HepG2 (cell line): Measurements from ENCODE around the gene BLID.

Experiments used
- CTCF ChIP-seq: sonication (generic); formaldehyde crosslinking; IDR thresholded peaks from 2 replicates; pipeline ENCODE4 v1.5.0; 2020; ENCODE audit warnings: mild to moderate bottlenecking, missing genetic modification reagents, moderate library complexity
- FOXK1 ChIP-seq: sonication (generic); formaldehyde crosslinking; IDR thresholded peaks from 2 replicates; pipeline ENCODE4 v1.4.0; 2020; ENCODE audit warnings: low read depth, missing genetic modification reagents, borderline replicate concordance
- MTA1 ChIP-seq: sonication (generic); formaldehyde crosslinking; IDR thresholded peaks from 2 replicates; pipeline ENCODE4 v1.4.0; 2020; ENCODE audit warnings: missing genetic modification reagents, mild to moderate bottlenecking, borderline replicate concordance
- TAF15 ChIP-seq: fragments of 200-400 bp; formaldehyde crosslinking; IDR thresholded peaks from one replicate; pipeline ENCODE4 v1.6.1; 2018; ENCODE audit warnings: mild to moderate bottlenecking, low read depth, low read length; ENCODE audit not compliant: poor library complexity, severe bottlenecking
- ZBTB2 ChIP-seq: sonication (generic); formaldehyde crosslinking; IDR thresholded peaks from 2 replicates; pipeline ENCODE4 v1.8.0; 2022; ENCODE audit warnings: low read depth, missing genetic modification reagents
- TF ChIP-seq, protein P1 (sequence below): sonication (generic); formaldehyde crosslinking; IDR thresholded peaks from 2 replicates; pipeline ENCODE4 v1.8.0; 2022; ENCODE audit warnings: mild to moderate bottlenecking, missing genetic modification reagents; ENCODE audit not compliant: insufficient replicate concordance

GRCh38 chr11:122103726-122104125 is 12.3 kb downstream of the BLID start:
- TF ChIP-seq CTCF = no peak
- TF ChIP-seq MTA1 (CRISPR knock-in tag) = no peak
- TF ChIP-seq TAF15 = no peak
- no peak for TF ChIP-seq ZBTB2
- TF ChIP-seq, protein P1, sequence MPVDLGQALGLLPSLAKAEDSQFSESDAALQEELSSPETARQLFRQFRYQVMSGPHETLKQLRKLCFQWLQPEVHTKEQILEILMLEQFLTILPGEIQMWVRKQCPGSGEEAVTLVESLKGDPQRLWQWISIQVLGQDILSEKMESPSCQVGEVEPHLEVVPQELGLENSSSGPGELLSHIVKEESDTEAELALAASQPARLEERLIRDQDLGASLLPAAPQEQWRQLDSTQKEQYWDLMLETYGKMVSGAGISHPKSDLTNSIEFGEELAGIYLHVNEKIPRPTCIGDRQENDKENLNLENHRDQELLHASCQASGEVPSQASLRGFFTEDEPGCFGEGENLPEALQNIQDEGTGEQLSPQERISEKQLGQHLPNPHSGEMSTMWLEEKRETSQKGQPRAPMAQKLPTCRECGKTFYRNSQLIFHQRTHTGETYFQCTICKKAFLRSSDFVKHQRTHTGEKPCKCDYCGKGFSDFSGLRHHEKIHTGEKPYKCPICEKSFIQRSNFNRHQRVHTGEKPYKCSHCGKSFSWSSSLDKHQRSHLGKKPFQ = no peak
- TF ChIP-seq FOXK1 (CRISPR knock-in tag) = no peak
